H1 (cell line): ENCODE data around the gene ZDHHC1. TPM values are rescaled to one million over a fixed set of nuclear protein-coding genes. Genes with fewer than 3 reads are reported as not detected.

Experiments
- CTCF ChIA-PET: fragments of 300-600 bp; sonication (Branson Sonifier 250); formaldehyde crosslinking; loops from one replicate; lab custom pipeline; 2021; ENCODE audit not compliant: partially characterized antibody; lab: Charles Lee
- POLR2A ChIA-PET: fragments of 300-600 bp; sonication (Branson Sonifier 250); formaldehyde crosslinking; loops from one replicate; lab custom pipeline; 2021; ENCODE audit warnings: inconsistent platforms; ENCODE audit not compliant: partially characterized antibody; lab: Charles Lee
- DNase-seq, 2 experiments: peaks; one replicate each; pipeline versions ENCODE4 v3.0.0 to v3.0.0-alpha.2; 2010 to 2022; ENCODE audit warnings: low spot score in 2 of 2, low read depth in 1 of 2, mixed read lengths in 1 of 2
- FAIRE-seq: peaks from 2 replicates; lab custom pipeline; 2011; peaks lifted over from hg19 to GRCh38; lab: Jason Lieb, UNC
- H2AFZ ChIP-seq: 2 replicates; pipeline ENCODE4 v1.8.1; 2012; ENCODE audit warnings: low read length, inconsistent platforms
- H2AK5ac ChIP-seq: 2 replicates; pipeline ENCODE4 v1.6.1; 2013; ENCODE audit warnings: low read depth, low read length
- H2BK120ac ChIP-seq: replicated peaks from 2 replicates; pipeline ENCODE3; 2013; ENCODE audit warnings: low read depth, low read length, inconsistent platforms
- H2BK12ac ChIP-seq: 2 replicates; pipeline ENCODE4 v1.6.1; 2013; ENCODE audit warnings: low read depth, low read length
- H2BK15ac ChIP-seq: 2 replicates; pipeline ENCODE4 v1.6.1; 2013; ENCODE audit warnings: low read length
- H2BK20ac ChIP-seq: 2 replicates; pipeline ENCODE4 v1.6.1; 2013; ENCODE audit warnings: low read length
- H2BK5ac ChIP-seq: 2 replicates; pipeline ENCODE4 v1.6.1; 2013; ENCODE audit warnings: low read depth, low read length
- H3K14ac ChIP-seq: 2 replicates; pipeline ENCODE4 v1.6.1; 2013; ENCODE audit warnings: inconsistent platforms; ENCODE audit not compliant: insufficient read length
- H3K18ac ChIP-seq: 2 replicates; pipeline ENCODE4 v1.6.1; 2013; ENCODE audit warnings: low read length; ENCODE audit errors: extremely low read depth
- H3K23ac ChIP-seq: 2 replicates; pipeline ENCODE4 v1.6.1; 2013; ENCODE audit warnings: inconsistent platforms; ENCODE audit not compliant: insufficient read length
- H3K23me2 ChIP-seq: 2 replicates; pipeline ENCODE4 v1.6.1; 2013; ENCODE audit warnings: low read depth, low read length
- H3K27ac ChIP-seq: 2 replicates; pipeline ENCODE4 v1.6.1; 2011; ENCODE audit warnings: low read depth, low read length, inconsistent platforms
- H3K27me3 ChIP-seq, 4 experiments: replicated peaks in 1 of 4; 1 replicate in 1 of 4; 2 replicates in 3 of 4; pipeline versions ENCODE4 v1.6.1 to v1.8.1; 2011 to 2013; ENCODE audit warnings: low read length in 3 of 4, mild to moderate bottlenecking in 3 of 4, inconsistent platforms in 2 of 4, mixed read lengths in 2 of 4, moderate library complexity in 1 of 4; ENCODE audit not compliant: control insufficient read depth in 3 of 4, insufficient read depth in 3 of 4; ENCODE audit errors: extremely low read depth in 1 of 4
- H3K36me3 ChIP-seq, 4 experiments: 2 replicates each; pipeline versions ENCODE4 v1.6.1 to v1.8.1; 2011 to 2013; ENCODE audit warnings: mild to moderate bottlenecking in 4 of 4, low read length in 3 of 4, moderate library complexity in 2 of 4, control low read depth in 1 of 4, inconsistent platforms in 1 of 4; ENCODE audit not compliant: insufficient read depth in 4 of 4, control insufficient read depth in 2 of 4
- H3K4ac ChIP-seq: replicated peaks from 2 replicates; pipeline ENCODE3; 2013; ENCODE audit warnings: low read length, low read depth, mixed read lengths, inconsistent platforms; ENCODE audit not compliant: insufficient read length
- H3K4me1 ChIP-seq, 4 experiments: replicated peaks in 1 of 4; 1 replicate in 1 of 4; 2 replicates in 3 of 4; pipeline versions ENCODE4 v1.6.1 to v1.8.1; 2011 to 2013; ENCODE audit warnings: low read length in 3 of 4, inconsistent platforms in 2 of 4, mixed read lengths in 1 of 4; ENCODE audit not compliant: insufficient read depth in 4 of 4, control insufficient read depth in 3 of 4
- H3K4me2 ChIP-seq, 2 experiments: 2 replicates each; pipeline versions ENCODE4 v1.6.1 to v1.8.1; 2011 to 2013; ENCODE audit warnings: low read depth in 2 of 2, low read length in 2 of 2, control low read depth in 1 of 2, inconsistent platforms in 1 of 2, mild to moderate bottlenecking in 1 of 2; ENCODE audit not compliant: insufficient read depth in 1 of 2
- H3K4me3 ChIP-seq, 4 experiments: fragments of 200-600, 300-600 bp in 1 of 4; sonication (generic), shearing (Covaris generic), sonication (Bioruptor Twin) in 1 of 4; 2 replicates each; pipeline versions ENCODE4 v1.5.1 to v1.8.1; 2011 to 2016; ENCODE audit warnings: low read length in 4 of 4, low read depth in 3 of 4, control low read depth in 2 of 4, inconsistent platforms in 2 of 4, mild to moderate bottlenecking in 2 of 4, mixed read lengths in 1 of 4, moderate library complexity in 1 of 4; ENCODE audit not compliant: insufficient read depth in 2 of 4; ENCODE audit errors: extremely low read depth in 1 of 4
- H3K56ac ChIP-seq: replicated peaks from 2 replicates; pipeline ENCODE3; 2013; ENCODE audit warnings: low read depth, mild to moderate bottlenecking, mixed read lengths, low read length, inconsistent platforms; ENCODE audit not compliant: insufficient read length
- H3K79me1 ChIP-seq: 2 replicates; pipeline ENCODE4 v1.6.1; 2013; ENCODE audit warnings: low read depth, low read length, control low read depth
- H3K79me2 ChIP-seq, 2 experiments: 2 replicates each; pipeline versions ENCODE4 v1.6.1 to v1.8.1; 2012 to 2013; ENCODE audit warnings: low read length in 2 of 2, mild to moderate bottlenecking in 2 of 2, inconsistent platforms in 1 of 2; ENCODE audit not compliant: insufficient read depth in 2 of 2, control insufficient read depth in 1 of 2
- H3K9ac ChIP-seq, 4 experiments: replicated peaks in 1 of 4; 1 replicate in 1 of 4; 2 replicates in 3 of 4; pipeline versions ENCODE4 v1.6.1 to v1.8.1; 2011 to 2013; ENCODE audit warnings: low read depth in 3 of 4, low read length in 3 of 4, control low read depth in 2 of 4, mild to moderate bottlenecking in 2 of 4, moderate library complexity in 2 of 4, inconsistent platforms in 1 of 4; ENCODE audit errors: extremely low read depth in 1 of 4
- H3K9me3 ChIP-seq, 2 experiments: 2 replicates each; pipeline versions ENCODE4 v1.6.1 to v1.8.1; 2012 to 2013; ENCODE audit warnings: mild to moderate bottlenecking in 2 of 2, moderate library complexity in 2 of 2, control low read depth in 1 of 2, inconsistent platforms in 1 of 2, low read depth in 1 of 2, low read length in 1 of 2, mixed read lengths in 1 of 2; ENCODE audit not compliant: insufficient read depth in 2 of 2
- H4K20me1 ChIP-seq, 2 experiments: replicated peaks in 1 of 2; 2 replicates each; pipeline versions ENCODE3 to v1.8.1; 2011 to 2013; ENCODE audit warnings: inconsistent platforms in 2 of 2, low read length in 2 of 2, mild to moderate bottlenecking in 1 of 2; ENCODE audit not compliant: insufficient read depth in 2 of 2, control insufficient read depth in 1 of 2
- H4K5ac ChIP-seq: 2 replicates; pipeline ENCODE4 v1.6.1; 2013; ENCODE audit warnings: low read length, low read depth, mixed read lengths, inconsistent platforms; ENCODE audit not compliant: insufficient read length
- H4K8ac ChIP-seq: 2 replicates; pipeline ENCODE4 v1.8.0; 2013; ENCODE audit warnings: mild to moderate bottlenecking, moderate library complexity, low read length, inconsistent platforms; ENCODE audit not compliant: insufficient read depth; ENCODE audit errors: extremely low read depth
- H4K91ac ChIP-seq: replicated peaks from 2 replicates; pipeline ENCODE3; 2013; ENCODE audit warnings: low read length, mixed read lengths, inconsistent platforms; ENCODE audit not compliant: insufficient read length
- JUND ChIP-seq: IDR thresholded peaks from 2 replicates; pipeline ENCODE4 v1.6.1; 2011; ENCODE audit warnings: mild to moderate bottlenecking, improper control_type of control experiment, low read length
- WGBS, 2 experiments: shearing (Covaris generic) in 1 of 2; methylation state at CpG; one replicate each; pipeline versions ENCODE4 v1.1.6 to v1.1.7; 2013 to 2015; ENCODE audit warnings: low lambda C conversion rate in 2 of 2, mixed read lengths in 2 of 2, inconsistent platforms in 1 of 2, low coverage in 1 of 2, missing lambda C conversion rate in 1 of 2; ENCODE audit not compliant: insufficient replicate concordance in 2 of 2, insufficient coverage in 1 of 2, insufficient read length in 1 of 2; ENCODE audit errors: extremely low coverage in 1 of 2, missing lambda C conversion rate in 1 of 2; 5-methylcytosine and 5-hydroxymethylcytosine counted together
- polyA plus RNA-seq, 7 experiments: library from polyadenylated mRNA; depleted of rRNA in 3 of 7; stranded (reverse) in 5 of 7; unstranded in 2 of 7; fragments of >200 nt in 5 of 7; fragments of 200-250 nt in 2 of 7; gene quantifications; 1 replicate in 5 of 7; 2 replicates in 1 of 7; 4 replicates in 1 of 7; pipeline versions ENCODE4 v1.2.1 to v1.2.3, GENCODE V29; 2011 to 2013; ENCODE audit warnings: missing spikeins in 2 of 7, mixed read lengths in 2 of 7
- total RNA-seq: library from RNA; stranded (reverse); fragmentation: NEBNext Ultra II Directional; extraction: Animal tissue kit (Norgen Biotek cat#: 25700); gene quantifications from 2 replicates; pipeline ENCODE4 v1.2.1, GENCODE V29; 2021

The ZDHHC1 gene
- total and polyA plus RNA-seq, 2 of the 8 experiments (the other 6 are each of a cell fraction or from before 2014, with no cell fraction given): 3.1 to 4.9 TPM

- no peak overlapping the region for H3K4ac ChIP-seq
- no peak overlapping the region for H3K4me2 ChIP-seq
- H3K4me3 ChIP-seq: no peak overlapping the region
- H2AK5ac ChIP-seq: no peak overlapping the region
- H2BK5ac ChIP-seq: no peak overlapping the region
- no peak overlapping the region for H2AFZ ChIP-seq
- H4K91ac ChIP-seq: no peak overlapping the region
- H2BK20ac ChIP-seq: no peak overlapping the region
- no peaks in the 10 kb centered on the region for H3K23me2 ChIP-seq
- peak overlapping the region; percentile 57; the same call in 1 of the 2 replicates for H4K8ac ChIP-seq
- no peak overlapping the region for H2BK120ac ChIP-seq
- H4K5ac ChIP-seq: no peak overlapping the region
- no peak overlapping the region for H3K14ac ChIP-seq
- H3K79me1 ChIP-seq: no peaks in the 10 kb centered on the region; the same call in 1 of the 2 replicates
- no peak overlapping the region for H2BK15ac ChIP-seq
- DNase-seq: no peak
- H3K18ac ChIP-seq: no peak overlapping the region
- H4K20me1 ChIP-seq: peaks cover 2% of the 10 kb centered on the region in 2 experiments
- no peaks in the 10 kb centered on the region for H3K79me2 ChIP-seq
- no peak for FAIRE-seq
- H3K56ac ChIP-seq: no peak overlapping the region
- CTCF ChIA-PET: interaction anchor here (0.6 to 28.6 kb wide), 6 partner anchors 6 to 168 kb away, joined by 3 to 683 read pairs (median 18); partner anchors contain the start of gene HSD11B2
- no peak overlapping the region for H3K23ac ChIP-seq
- WGBS, 2 experiments: 93% methylated on average over 3 of the region's 3 CpGs; no CpG with 5 or more reads in 1 of the 2 experiments
- H2BK12ac ChIP-seq: no peak overlapping the region
- peaks cover 0 to 2% (median under 1%) of the 10 kb centered on the region in 4 experiments; a peak in 2 of 7 replicates for H3K4me1 ChIP-seq
- peaks cover 0 to 4% of the 10 kb centered on the region in 2 experiments; a peak in 1 of 4 replicates for H3K9me3 ChIP-seq
- no peak overlapping the region for H3K27ac ChIP-seq
- no peaks in the 10 kb centered on the region for H3K27me3 ChIP-seq
- peaks cover 0 to 5% (median 0%) of the 10 kb centered on the region in 4 experiments; a peak in 1 of 8 replicates for H3K36me3 ChIP-seq
- no peak for TF ChIP-seq JUND
- H3K9ac ChIP-seq: no peak overlapping the region; a peak in 1 of 7 replicates
- POLR2A ChIA-PET: no interaction called here
These were observed 33.5 kb upstream of the ZDHHC1 start for GRCh38 chr16:67449739-67450138.
